Measurements from ENCODE around the gene SLC16A10. TPM values are rescaled to one million over a fixed set of nuclear protein-coding genes. Genes with fewer than 3 reads are reported as not detected.

SLC16A10 gene
- total RNA-seq, 1 experiment from 2014 or later = 0.18 TPM

DNA sequence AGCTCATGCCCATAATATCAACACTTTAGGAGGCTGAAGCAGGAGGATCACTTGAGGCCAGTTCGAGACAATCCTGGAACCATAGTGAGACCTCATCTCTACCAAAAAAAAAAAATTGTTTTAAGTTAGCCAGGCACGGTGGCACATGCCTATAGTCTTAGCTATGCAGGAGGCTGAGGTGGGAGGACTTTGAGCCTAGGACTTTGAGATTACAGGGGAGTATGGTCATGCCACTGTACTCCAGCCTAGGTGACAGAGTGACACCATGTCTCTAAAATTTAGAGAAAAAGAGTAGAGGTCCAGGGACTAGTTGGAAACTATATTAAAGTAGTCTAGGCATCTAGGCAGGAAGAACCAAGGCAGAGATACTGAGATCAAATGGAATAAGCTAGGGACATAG is 121.6 kb downstream of the SLC16A10 start:
- ChIA-PET CTCF (interaction anchor here (0.6 kb wide), 3 partner anchors 145 to 198 kb away, joined by 3 to 4 read pairs (median 3); no protein-coding TSS in a partner anchor), POLR2A (no interaction called here)
- no peak overlapping the region for H3K27ac ChIP-seq (ENCODE audit: low read length)
- H3K4me1 ChIP-seq (ENCODE audit: control insufficient read depth, insufficient read depth, low read length) = no peaks in the 10 kb centered on the region
- H3K27me3 ChIP-seq (ENCODE audit: control insufficient read depth, insufficient read depth, low read length) = peaks cover 6% of the 10 kb centered on the region; the same call in 1 of the 2 replicates
- H3K9me3 ChIP-seq (ENCODE audit: control insufficient read depth, insufficient read depth, low read depth, low read length) = no peaks in the 10 kb centered on the region
- no peak for TF ChIP-seq POLR2AphosphoS5 (IDR thresholded peaks at IDR 0.05; ENCODE audit: low read depth, low read length)
- in situ Hi-C loops (cut with HindIII; ENCODE audit: low pct_unique_long_range_greater_than_20kb, low sequenced_read_pairs) (no loop called here), intact Hi-C loops (cut with micrococcal nuclease; ENCODE audit: unreplicated experiment) (loop anchor here (10.0 kb wide), 1 partner anchor 684 kb away; no protein-coding TSS in a partner anchor)
- no peaks in the 10 kb centered on the region for H3K36me3 ChIP-seq (ENCODE audit: control insufficient read depth, insufficient read depth, low read length)
- DNase-seq (ENCODE audit: low read depth, low spot score) = no peak
- BruUV-seq (replicated peaks) = no TSS peak
- no peak overlapping the region for H3K4me3 ChIP-seq (ENCODE audit: low read depth in 2 of 2, low read length in 2 of 2)
- no peak for ATAC-seq

DNA sequence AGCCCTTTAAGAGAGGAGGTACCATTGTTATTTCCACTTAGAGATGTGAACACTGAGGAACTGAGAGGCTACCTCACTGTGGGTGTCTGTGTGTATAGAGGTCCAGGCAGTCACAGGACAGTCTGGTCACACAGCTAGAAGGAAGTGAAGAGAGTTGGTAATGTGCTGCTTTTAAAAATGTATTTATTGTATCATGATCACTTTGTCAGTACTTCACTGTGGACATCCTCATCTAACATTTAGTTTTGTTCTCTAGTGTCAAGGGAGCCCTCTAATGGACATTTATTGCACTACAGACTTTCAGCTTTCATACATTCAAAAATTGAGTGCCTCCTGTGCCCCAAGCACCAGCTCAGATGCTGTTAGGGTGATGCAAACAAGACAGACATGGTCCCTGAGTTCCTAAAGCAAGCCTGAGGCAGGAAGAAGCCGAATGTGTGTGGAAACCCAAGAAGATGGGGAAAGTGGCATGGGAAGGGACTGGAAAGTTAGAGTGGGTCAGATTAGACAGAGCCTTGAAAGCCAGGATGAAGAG is 123.0 kb downstream of the SLC16A10 start:
- Histone ChIP-seq H3K4me1 (ENCODE audit: control insufficient read depth, insufficient read depth, low read length) (no peaks in the 10 kb centered on the region), H3K4me3 (ENCODE audit: low read depth in 2 of 2, low read length in 2 of 2) (no peak overlapping the region), H3K36me3 (ENCODE audit: control insufficient read depth, insufficient read depth, low read length) (no peaks in the 10 kb centered on the region), H3K9me3 (ENCODE audit: control insufficient read depth, insufficient read depth, low read depth, low read length) (no peaks in the 10 kb centered on the region), H3K27me3 (ENCODE audit: control insufficient read depth, insufficient read depth, low read length) (peaks cover 6% of the 10 kb centered on the region; the same call in 1 of the 2 replicates), H3K27ac (ENCODE audit: low read length) (no peak overlapping the region)
- CTCF ChIA-PET = interaction anchor here (0.5 to 1.2 kb wide), 5 partner anchors 152 to 220 kb away, joined by 3 to 10 read pairs (median 4); no protein-coding TSS in a partner anchor
- peak; percentile 73 for DNase-seq (ENCODE audit: low read depth, low spot score)
- intact Hi-C loops (cut with micrococcal nuclease; ENCODE audit: unreplicated experiment) = loop anchor here (1.0 to 5.0 kb wide), 2 partner anchors 153 to 198 kb away; no protein-coding TSS in a partner anchor
- peak; percentile 91 for ATAC-seq
- in situ Hi-C loops (cut with HindIII; ENCODE audit: low pct_unique_long_range_greater_than_20kb, low sequenced_read_pairs) = no loop called here
- POLR2A ChIA-PET = no interaction called here
- BruUV-seq (replicated peaks) = no TSS peak
- no peak for TF ChIP-seq SIN3A (IDR thresholded peaks at IDR 0.05; ENCODE audit: borderline replicate concordance, insufficient read depth, low read depth, low read length)
- TF ChIP-seq POLR2AphosphoS5 (IDR thresholded peaks at IDR 0.05; ENCODE audit: low read depth, low read length) = no peak
- TF ChIP-seq, protein P1, sequence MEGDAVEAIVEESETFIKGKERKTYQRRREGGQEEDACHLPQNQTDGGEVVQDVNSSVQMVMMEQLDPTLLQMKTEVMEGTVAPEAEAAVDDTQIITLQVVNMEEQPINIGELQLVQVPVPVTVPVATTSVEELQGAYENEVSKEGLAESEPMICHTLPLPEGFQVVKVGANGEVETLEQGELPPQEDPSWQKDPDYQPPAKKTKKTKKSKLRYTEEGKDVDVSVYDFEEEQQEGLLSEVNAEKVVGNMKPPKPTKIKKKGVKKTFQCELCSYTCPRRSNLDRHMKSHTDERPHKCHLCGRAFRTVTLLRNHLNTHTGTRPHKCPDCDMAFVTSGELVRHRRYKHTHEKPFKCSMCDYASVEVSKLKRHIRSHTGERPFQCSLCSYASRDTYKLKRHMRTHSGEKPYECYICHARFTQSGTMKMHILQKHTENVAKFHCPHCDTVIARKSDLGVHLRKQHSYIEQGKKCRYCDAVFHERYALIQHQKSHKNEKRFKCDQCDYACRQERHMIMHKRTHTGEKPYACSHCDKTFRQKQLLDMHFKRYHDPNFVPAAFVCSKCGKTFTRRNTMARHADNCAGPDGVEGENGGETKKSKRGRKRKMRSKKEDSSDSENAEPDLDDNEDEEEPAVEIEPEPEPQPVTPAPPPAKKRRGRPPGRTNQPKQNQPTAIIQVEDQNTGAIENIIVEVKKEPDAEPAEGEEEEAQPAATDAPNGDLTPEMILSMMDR (IDR thresholded peaks at IDR 0.05) = peak; percentile 93
- TF ChIP-seq, protein P2, sequence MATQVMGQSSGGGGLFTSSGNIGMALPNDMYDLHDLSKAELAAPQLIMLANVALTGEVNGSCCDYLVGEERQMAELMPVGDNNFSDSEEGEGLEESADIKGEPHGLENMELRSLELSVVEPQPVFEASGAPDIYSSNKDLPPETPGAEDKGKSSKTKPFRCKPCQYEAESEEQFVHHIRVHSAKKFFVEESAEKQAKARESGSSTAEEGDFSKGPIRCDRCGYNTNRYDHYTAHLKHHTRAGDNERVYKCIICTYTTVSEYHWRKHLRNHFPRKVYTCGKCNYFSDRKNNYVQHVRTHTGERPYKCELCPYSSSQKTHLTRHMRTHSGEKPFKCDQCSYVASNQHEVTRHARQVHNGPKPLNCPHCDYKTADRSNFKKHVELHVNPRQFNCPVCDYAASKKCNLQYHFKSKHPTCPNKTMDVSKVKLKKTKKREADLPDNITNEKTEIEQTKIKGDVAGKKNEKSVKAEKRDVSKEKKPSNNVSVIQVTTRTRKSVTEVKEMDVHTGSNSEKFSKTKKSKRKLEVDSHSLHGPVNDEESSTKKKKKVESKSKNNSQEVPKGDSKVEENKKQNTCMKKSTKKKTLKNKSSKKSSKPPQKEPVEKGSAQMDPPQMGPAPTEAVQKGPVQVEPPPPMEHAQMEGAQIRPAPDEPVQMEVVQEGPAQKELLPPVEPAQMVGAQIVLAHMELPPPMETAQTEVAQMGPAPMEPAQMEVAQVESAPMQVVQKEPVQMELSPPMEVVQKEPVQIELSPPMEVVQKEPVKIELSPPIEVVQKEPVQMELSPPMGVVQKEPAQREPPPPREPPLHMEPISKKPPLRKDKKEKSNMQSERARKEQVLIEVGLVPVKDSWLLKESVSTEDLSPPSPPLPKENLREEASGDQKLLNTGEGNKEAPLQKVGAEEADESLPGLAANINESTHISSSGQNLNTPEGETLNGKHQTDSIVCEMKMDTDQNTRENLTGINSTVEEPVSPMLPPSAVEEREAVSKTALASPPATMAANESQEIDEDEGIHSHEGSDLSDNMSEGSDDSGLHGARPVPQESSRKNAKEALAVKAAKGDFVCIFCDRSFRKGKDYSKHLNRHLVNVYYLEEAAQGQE (IDR thresholded peaks at IDR 0.05; ENCODE audit: insufficient read depth in 1 of 2, low read depth in 2 of 2, low read length in 1 of 2) = no peak

DNA sequence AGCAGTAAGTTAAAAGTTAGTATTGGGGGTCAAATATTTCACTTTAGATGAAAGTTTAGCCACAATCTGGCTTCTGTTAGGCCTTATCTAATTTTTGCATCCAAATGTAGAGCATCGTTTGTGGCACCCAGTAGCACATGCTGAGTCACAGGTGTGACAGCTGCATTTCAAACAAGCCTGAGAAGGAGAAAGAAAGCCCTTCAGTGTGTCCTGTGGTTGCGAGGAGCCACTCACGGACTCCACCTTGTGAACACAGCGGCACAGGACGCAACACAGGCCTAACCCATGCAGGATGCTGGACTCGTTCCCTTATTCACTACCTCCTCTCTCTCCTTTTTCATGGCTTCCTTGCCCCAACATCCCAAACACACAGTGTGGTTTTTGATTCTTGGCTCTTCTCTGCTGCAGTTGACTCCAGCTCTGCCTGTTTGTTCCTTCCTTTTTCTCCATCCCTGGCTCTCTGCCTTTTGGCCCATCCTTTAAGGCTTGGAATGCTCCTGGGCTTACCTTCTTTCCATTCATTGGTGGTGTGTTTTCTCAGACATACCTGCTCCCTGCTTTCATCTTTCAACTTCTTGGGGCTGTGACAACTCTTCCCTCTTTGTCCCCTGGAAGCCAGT is 124.2 kb downstream of the SLC16A10 start:
- Histone ChIP-seq H3K4me3 (ENCODE audit: low read depth in 2 of 2, low read length in 2 of 2) (no peak overlapping the region), H3K4me1 (ENCODE audit: control insufficient read depth, insufficient read depth, low read length) (no peaks in the 10 kb centered on the region), H3K27me3 (ENCODE audit: control insufficient read depth, insufficient read depth, low read length) (peaks cover 3% of the 10 kb centered on the region; the same call in 1 of the 2 replicates), H3K9me3 (ENCODE audit: control insufficient read depth, insufficient read depth, low read depth, low read length) (no peaks in the 10 kb centered on the region), H3K27ac (ENCODE audit: low read length) (no peak overlapping the region), H3K36me3 (ENCODE audit: control insufficient read depth, insufficient read depth, low read length) (no peaks in the 10 kb centered on the region)
- ChIA-PET CTCF (no interaction called here), POLR2A (no interaction called here)
- TF ChIP-seq, protein P1 (IDR thresholded peaks at IDR 0.05) = no peak
- TF ChIP-seq POLR2AphosphoS5 (IDR thresholded peaks at IDR 0.05; ENCODE audit: low read depth, low read length) = no peak
- TF ChIP-seq TCF7L2 (IDR thresholded peaks at IDR 0.05; ENCODE audit: low read depth, low read length) = no peak
- no peak for TF ChIP-seq SIN3A (IDR thresholded peaks at IDR 0.05; ENCODE audit: borderline replicate concordance, insufficient read depth, low read depth, low read length)
- TF ChIP-seq, protein P2 (IDR thresholded peaks at IDR 0.05; ENCODE audit: insufficient read depth in 1 of 2, low read depth in 2 of 2, low read length in 1 of 2) = no peak
- no TSS peak for BruUV-seq (replicated peaks)
- ATAC-seq (no peak), DNase-seq (ENCODE audit: low read depth, low spot score) (no peak)
- intact Hi-C loops (cut with micrococcal nuclease; ENCODE audit: unreplicated experiment) = loop anchor here (5.0 kb wide), 1 partner anchor 199 kb away; no protein-coding TSS in a partner anchor
- in situ Hi-C loops (cut with HindIII; ENCODE audit: low pct_unique_long_range_greater_than_20kb, low sequenced_read_pairs) = no loop called here
